Hypothalamus (tissue), 51 donors: ENCODE measurements around the gene GLYATL1.

Experiments used
- DNase-seq, 51 donors: peaks; one replicate each; lab custom pipeline; 2025; lab: John Stamatoyannopoulos, UW

Gene GLYATL1

GRCh38 chr11:58939277-58939676 is at the start of gene GLYATL1:
Gene GLYATL1, plus strand, starts transcription at chr11:58939488. Its CDS starts 7,600 bp downstream, at chr11:58947088.
- no peak for DNase-seq

- DNase-seq = no peak
Measured at GRCh38 chr11:58893899-58894298, 45.4 kb upstream of the GLYATL1 start.

GRCh38 chr11:58898106-58898505 is 41.2 kb upstream of the GLYATL1 start:
- DNase-seq = no peak

GRCh38 chr11:58900479-58901420 is 38.5 kb upstream of the GLYATL1 start:
- DNase-seq = peak in 43 of 51 donors; percentile 3 to 80 (median 36)

- no peak for DNase-seq
Measured at GRCh38 chr11:58902881-58903280, 36.4 kb upstream of the GLYATL1 start.

GRCh38 chr11:58905011-58905720 is 34.1 kb upstream of the GLYATL1 start:
- DNase-seq = peak in 29 of 51 donors; percentile 15 to 78 (median 46)

GRCh38 chr11:58905721-58906547 is 33.4 kb upstream of the GLYATL1 start:
- peak in 45 of 51 donors; percentile 13 to 80 (median 48) for DNase-seq

GRCh38 chr11:58907780-58908179 is 31.5 kb upstream of the GLYATL1 start:
- no peak for DNase-seq

GRCh38 chr11:58912124-58912523 is 27.2 kb upstream of the GLYATL1 start:
- DNase-seq = no peak

GRCh38 chr11:58913685-58914084 is 25.6 kb upstream of the GLYATL1 start:
- no peak for DNase-seq

GRCh38 chr11:58914821-58915543 is 24.3 kb upstream of the GLYATL1 start:
- DNase-seq = no peak

GRCh38 chr11:58916637-58917036 is 22.7 kb upstream of the GLYATL1 start:
- DNase-seq = no peak

GRCh38 chr11:58917159-58917783 is 22.0 kb upstream of the GLYATL1 start:
- DNase-seq = no peak

- no peak for DNase-seq
Measured at GRCh38 chr11:58919561-58919960, 19.7 kb upstream of the GLYATL1 start.

GRCh38 chr11:58919980-58920379 is 19.3 kb upstream of the GLYATL1 start:
- DNase-seq = no peak

- no peak for DNase-seq
Measured at GRCh38 chr11:58921778-58922390, 17.4 kb upstream of the GLYATL1 start.

GRCh38 chr11:58922479-58922878 is 16.8 kb upstream of the GLYATL1 start:
- DNase-seq = no peak

- DNase-seq = peak in 2 of 51 donors; percentile 3 to 30
Measured at GRCh38 chr11:58923300-58923788, 15.9 kb upstream of the GLYATL1 start.

GRCh38 chr11:58924230-58924629 is 15.1 kb upstream of the GLYATL1 start:
- no peak for DNase-seq
